GM23338 (cell line): Measurements from ENCODE around the gene CD82. TPM values are rescaled to one million over a fixed set of nuclear protein-coding genes. Genes with fewer than 3 reads are reported as not detected.

ENCODE experiments used
- ATAC-seq: fragments of 200-7000 bp; cut with Tn5 transposase; 3 replicates; pipeline ENCODE4 v1.9.1; 2020
- DNase-seq: peaks from one replicate; pipeline ENCODE4 v3.0.0-alpha.2; 2015; ENCODE audit warnings: low spot score
- H2AFZ ChIP-seq: fragments of 200-600 bp; sonication (generic); 2 replicates; pipeline ENCODE4 v1.8.0; 2016; ENCODE audit warnings: antibody characterized with exemption, mild to moderate bottlenecking, moderate library complexity
- H3F3A ChIP-seq: fragments of 200-600 bp; sonication (generic); replicated peaks from 2 replicates; pipeline ENCODE4 v1.8.0; 2017; ENCODE audit warnings: antibody characterized with exemption, mixed run types, low read depth
- H3K27ac ChIP-seq: fragments of 200-600 bp; sonication (generic); 2 replicates; pipeline ENCODE4 v1.6.1; 2016; ENCODE audit warnings: low read depth
- H3K27me3 ChIP-seq: fragments of 200-600 bp; sonication (generic); 2 replicates; pipeline ENCODE4 v1.8.0; 2016; ENCODE audit warnings: mild to moderate bottlenecking, mixed run types, moderate library complexity; ENCODE audit not compliant: insufficient read depth
- H3K36me3 ChIP-seq: fragments of 200-600 bp; sonication (generic); 2 replicates; pipeline ENCODE4 v1.8.0; 2016; ENCODE audit warnings: mild to moderate bottlenecking; ENCODE audit not compliant: insufficient read depth
- H3K4me1 ChIP-seq: fragments of 200-600 bp; sonication (generic); 2 replicates; pipeline ENCODE4 v1.8.0; 2016; ENCODE audit warnings: mild to moderate bottlenecking, moderate library complexity; ENCODE audit not compliant: insufficient read depth
- H3K4me2 ChIP-seq: fragments of 200-600 bp; sonication (generic); 2 replicates; pipeline ENCODE4 v1.7.1; 2017; ENCODE audit warnings: mixed run types
- H3K4me3 ChIP-seq: fragments of 200-600 bp; sonication (generic); 2 replicates; pipeline ENCODE4 v1.6.1; 2016; ENCODE audit warnings: mixed run types
- H3K79me2 ChIP-seq: fragments of 200-600 bp; sonication (generic); replicated peaks from 2 replicates; pipeline ENCODE4 v1.8.0; 2017; ENCODE audit warnings: mild to moderate bottlenecking; ENCODE audit not compliant: insufficient read depth
- H3K9me2 ChIP-seq: fragments of 200-600 bp; sonication (generic); 2 replicates; pipeline ENCODE4 v1.8.0; 2017; ENCODE audit not compliant: insufficient read depth
- H4K20me1 ChIP-seq: fragments of 200-600 bp; sonication (generic); replicated peaks from 2 replicates; pipeline ENCODE4 v1.8.0; 2017; ENCODE audit warnings: mild to moderate bottlenecking; ENCODE audit not compliant: insufficient read depth
- H3K27ac Mint-ChIP-seq: 2 replicates; pipeline ENCODE4 v1.8.0; 2020; ENCODE audit warnings: inconsistent platforms, mild to moderate bottlenecking, moderate library complexity, mixed read lengths
- H3K27me3 Mint-ChIP-seq: 3 replicates; pipeline ENCODE4 v1.8.0; 2022; ENCODE audit warnings: low read depth, mild to moderate bottlenecking, moderate library complexity, mixed read lengths, inconsistent platforms; ENCODE audit not compliant: insufficient read depth, poor library complexity
- H3K36me3 Mint-ChIP-seq: 3 replicates; pipeline ENCODE4 v1.8.0; 2021; ENCODE audit warnings: low read depth, mild to moderate bottlenecking, inconsistent platforms, moderate library complexity, mixed read lengths
- H3K4me1 Mint-ChIP-seq: 3 replicates; pipeline ENCODE4 v1.8.0; 2020; ENCODE audit warnings: mild to moderate bottlenecking, inconsistent platforms, mixed read lengths
- H3K4me3 Mint-ChIP-seq: 3 replicates; pipeline ENCODE4 v1.8.0; 2021; ENCODE audit warnings: moderate library complexity, mild to moderate bottlenecking, inconsistent platforms, mixed read lengths
- H3K9me3 Mint-ChIP-seq: 3 replicates; pipeline ENCODE4 v1.8.0; 2020; ENCODE audit warnings: moderate library complexity, mild to moderate bottlenecking, inconsistent platforms, mixed read lengths
- STAT1 ChIP-seq: IDR thresholded peaks from one replicate; pipeline ENCODE4 v1.6.1; 2016; ENCODE audit warnings: antibody characterized with exemption; ENCODE audit not compliant: unreplicated experiment
- ZNF331 ChIP-seq: fragments of 250-450 bp; sonication (Bioruptor Pico); IDR thresholded peaks from 2 replicates; pipeline ENCODE4 v1.5.0; 2020; ENCODE audit warnings: low read depth, mild to moderate bottlenecking, moderate library complexity
- polyA plus RNA-seq: library from polyadenylated mRNA; unstranded; fragments of >200 nt; fragmentation: Nextera tagmentation; extraction: Ambion mirVana; gene quantifications from 2 replicates; pipeline ENCODE4 v1.2.1, GENCODE V29; 2016
- total RNA-seq: library from RNA; depleted of rRNA; stranded (reverse); fragments of >200 nt; shearing (Covaris generic); gene quantifications from 2 replicates; pipeline ENCODE4 v1.2.3, GENCODE V29; 2014
- TF ChIP-seq, protein P1 (sequence below): IDR thresholded peaks from 2 replicates; pipeline ENCODE4 v1.6.1; 2016; ENCODE audit warnings: antibody characterized with exemption
- TF ChIP-seq, protein P2 (sequence below): fragments of 250-450 bp; sonication (Bioruptor Pico); IDR thresholded peaks from 2 replicates; pipeline ENCODE4 v1.5.0; 2020; ENCODE audit warnings: mild to moderate bottlenecking, moderate library complexity
- TF ChIP-seq, protein P3 (sequence below): IDR thresholded peaks from one replicate; pipeline ENCODE4 v1.6.1; 2018; ENCODE audit warnings: antibody characterized with exemption; ENCODE audit not compliant: unreplicated experiment

CD82 gene
- total and polyA plus RNA-seq, 2 experiments from 2014 or later: 4.4 to 4.9 TPM

DNA sequence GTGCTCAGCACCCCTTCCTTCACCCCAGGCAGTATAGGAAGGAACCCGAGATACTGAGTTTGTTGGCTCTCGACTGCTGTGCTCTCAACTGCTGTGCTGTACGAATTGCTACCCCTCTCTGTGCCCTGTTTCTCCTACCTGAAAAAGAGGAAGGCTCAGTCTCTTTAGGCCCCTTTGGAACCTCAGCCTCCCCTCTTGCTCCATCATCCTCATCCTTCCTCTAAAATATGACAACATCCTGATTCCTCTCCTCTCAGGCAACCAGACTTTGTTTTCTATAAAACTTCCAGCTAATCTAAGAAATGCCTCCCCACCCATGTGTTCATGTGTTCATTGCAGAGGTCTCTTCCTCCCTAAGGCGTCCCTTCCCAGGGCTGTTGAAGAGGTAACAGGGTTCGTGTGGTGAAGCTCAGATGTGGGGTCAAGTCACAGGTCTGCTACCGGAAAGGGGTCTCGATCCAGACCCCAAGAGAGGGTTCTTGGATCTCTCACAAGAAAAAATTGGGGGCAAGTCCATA is 35.5 kb upstream of the CD82 start:
- no peaks in the 10 kb centered on the region for H3K36me3 Mint-ChIP-seq
- Histone ChIP-seq H3F3A (no peaks in the 10 kb centered on the region), H3K36me3 (no peaks in the 10 kb centered on the region), H3K4me1 (peaks cover 4% of the 10 kb centered on the region; the same call in 1 of the 2 replicates), H3K4me2 (no peak overlapping the region), H3K79me2 (no peaks in the 10 kb centered on the region), H3K27ac (no peak overlapping the region), H2AFZ (no peak overlapping the region), H3K9me2 (no peaks in the 10 kb centered on the region), H4K20me1 (no peaks in the 10 kb centered on the region), H3K27me3 (no peaks in the 10 kb centered on the region), H3K4me3 (no peak overlapping the region)
- peaks cover 30% of the 10 kb centered on the region for H3K4me1 Mint-ChIP-seq
- no peaks in the 10 kb centered on the region for H3K9me3 Mint-ChIP-seq
- DNase-seq: no peak
- no peak overlapping the region for H3K27ac Mint-ChIP-seq
- H3K4me3 Mint-ChIP-seq: no peak overlapping the region
- no peak for ATAC-seq
- H3K27me3 Mint-ChIP-seq: peaks cover 26% of the 10 kb centered on the region
- no peak for TF ChIP-seq STAT1
- TF ChIP-seq ZNF331 (CRISPR knock-in tag): no peak
- TF ChIP-seq, protein P1, sequence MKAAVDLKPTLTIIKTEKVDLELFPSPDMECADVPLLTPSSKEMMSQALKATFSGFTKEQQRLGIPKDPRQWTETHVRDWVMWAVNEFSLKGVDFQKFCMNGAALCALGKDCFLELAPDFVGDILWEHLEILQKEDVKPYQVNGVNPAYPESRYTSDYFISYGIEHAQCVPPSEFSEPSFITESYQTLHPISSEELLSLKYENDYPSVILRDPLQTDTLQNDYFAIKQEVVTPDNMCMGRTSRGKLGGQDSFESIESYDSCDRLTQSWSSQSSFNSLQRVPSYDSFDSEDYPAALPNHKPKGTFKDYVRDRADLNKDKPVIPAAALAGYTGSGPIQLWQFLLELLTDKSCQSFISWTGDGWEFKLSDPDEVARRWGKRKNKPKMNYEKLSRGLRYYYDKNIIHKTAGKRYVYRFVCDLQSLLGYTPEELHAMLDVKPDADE: no peak
- TF ChIP-seq, protein P2, sequence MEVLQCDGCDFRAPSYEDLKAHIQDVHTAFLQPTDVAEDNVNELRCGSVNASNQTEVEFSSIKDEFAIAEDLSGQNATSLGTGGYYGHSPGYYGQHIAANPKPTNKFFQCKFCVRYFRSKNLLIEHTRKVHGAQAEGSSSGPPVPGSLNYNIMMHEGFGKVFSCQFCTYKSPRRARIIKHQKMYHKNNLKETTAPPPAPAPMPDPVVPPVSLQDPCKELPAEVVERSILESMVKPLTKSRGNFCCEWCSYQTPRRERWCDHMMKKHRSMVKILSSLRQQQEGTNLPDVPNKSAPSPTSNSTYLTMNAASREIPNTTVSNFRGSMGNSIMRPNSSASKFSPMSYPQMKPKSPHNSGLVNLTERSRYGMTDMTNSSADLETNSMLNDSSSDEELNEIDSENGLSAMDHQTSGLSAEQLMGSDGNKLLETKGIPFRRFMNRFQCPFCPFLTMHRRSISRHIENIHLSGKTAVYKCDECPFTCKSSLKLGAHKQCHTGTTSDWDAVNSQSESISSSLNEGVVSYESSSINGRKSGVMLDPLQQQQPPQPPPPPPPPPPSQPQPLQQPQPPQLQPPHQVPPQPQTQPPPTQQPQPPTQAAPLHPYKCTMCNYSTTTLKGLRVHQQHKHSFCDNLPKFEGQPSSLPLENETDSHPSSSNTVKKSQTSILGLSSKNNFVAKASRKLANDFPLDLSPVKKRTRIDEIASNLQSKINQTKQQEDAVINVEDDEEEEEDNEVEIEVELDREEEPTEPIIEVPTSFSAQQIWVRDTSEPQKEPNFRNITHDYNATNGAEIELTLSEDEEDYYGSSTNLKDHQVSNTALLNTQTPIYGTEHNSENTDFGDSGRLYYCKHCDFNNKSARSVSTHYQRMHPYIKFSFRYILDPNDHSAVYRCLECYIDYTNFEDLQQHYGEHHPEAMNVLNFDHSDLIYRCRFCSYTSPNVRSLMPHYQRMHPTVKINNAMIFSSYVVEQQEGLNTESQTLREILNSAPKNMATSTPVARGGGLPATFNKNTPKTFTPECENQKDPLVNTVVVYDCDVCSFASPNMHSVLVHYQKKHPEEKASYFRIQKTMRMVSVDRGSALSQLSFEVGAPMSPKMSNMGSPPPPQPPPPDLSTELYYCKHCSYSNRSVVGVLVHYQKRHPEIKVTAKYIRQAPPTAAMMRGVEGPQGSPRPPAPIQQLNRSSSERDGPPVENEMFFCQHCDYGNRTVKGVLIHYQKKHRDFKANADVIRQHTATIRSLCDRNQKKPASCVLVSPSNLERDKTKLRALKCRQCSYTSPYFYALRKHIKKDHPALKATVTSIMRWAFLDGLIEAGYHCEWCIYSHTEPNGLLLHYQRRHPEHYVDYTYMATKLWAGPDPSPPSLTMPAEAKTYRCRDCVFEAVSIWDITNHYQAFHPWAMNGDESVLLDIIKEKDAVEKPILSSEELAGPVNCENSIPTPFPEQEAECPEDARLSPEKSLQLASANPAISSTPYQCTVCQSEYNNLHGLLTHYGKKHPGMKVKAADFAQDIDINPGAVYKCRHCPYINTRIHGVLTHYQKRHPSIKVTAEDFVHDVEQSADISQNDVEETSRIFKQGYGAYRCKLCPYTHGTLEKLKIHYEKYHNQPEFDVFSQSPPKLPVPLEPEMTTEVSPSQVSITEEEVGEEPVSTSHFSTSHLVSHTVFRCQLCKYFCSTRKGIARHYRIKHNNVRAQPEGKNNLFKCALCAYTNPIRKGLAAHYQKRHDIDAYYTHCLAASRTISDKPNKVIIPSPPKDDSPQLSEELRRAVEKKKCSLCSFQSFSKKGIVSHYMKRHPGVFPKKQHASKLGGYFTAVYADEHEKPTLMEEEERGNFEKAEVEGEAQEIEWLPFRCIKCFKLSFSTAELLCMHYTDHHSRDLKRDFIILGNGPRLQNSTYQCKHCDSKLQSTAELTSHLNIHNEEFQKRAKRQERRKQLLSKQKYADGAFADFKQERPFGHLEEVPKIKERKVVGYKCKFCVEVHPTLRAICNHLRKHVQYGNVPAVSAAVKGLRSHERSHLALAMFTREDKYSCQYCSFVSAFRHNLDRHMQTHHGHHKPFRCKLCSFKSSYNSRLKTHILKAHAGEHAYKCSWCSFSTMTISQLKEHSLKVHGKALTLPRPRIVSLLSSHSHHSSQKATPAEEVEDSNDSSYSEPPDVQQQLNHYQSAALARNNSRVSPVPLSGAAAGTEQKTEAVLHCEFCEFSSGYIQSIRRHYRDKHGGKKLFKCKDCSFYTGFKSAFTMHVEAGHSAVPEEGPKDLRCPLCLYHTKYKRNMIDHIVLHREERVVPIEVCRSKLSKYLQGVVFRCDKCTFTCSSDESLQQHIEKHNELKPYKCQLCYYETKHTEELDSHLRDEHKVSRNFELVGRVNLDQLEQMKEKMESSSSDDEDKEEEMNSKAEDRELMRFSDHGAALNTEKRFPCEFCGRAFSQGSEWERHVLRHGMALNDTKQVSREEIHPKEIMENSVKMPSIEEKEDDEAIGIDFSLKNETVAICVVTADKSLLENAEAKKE (CRISPR knock-in tag): no peak
- TF ChIP-seq, protein P3, sequence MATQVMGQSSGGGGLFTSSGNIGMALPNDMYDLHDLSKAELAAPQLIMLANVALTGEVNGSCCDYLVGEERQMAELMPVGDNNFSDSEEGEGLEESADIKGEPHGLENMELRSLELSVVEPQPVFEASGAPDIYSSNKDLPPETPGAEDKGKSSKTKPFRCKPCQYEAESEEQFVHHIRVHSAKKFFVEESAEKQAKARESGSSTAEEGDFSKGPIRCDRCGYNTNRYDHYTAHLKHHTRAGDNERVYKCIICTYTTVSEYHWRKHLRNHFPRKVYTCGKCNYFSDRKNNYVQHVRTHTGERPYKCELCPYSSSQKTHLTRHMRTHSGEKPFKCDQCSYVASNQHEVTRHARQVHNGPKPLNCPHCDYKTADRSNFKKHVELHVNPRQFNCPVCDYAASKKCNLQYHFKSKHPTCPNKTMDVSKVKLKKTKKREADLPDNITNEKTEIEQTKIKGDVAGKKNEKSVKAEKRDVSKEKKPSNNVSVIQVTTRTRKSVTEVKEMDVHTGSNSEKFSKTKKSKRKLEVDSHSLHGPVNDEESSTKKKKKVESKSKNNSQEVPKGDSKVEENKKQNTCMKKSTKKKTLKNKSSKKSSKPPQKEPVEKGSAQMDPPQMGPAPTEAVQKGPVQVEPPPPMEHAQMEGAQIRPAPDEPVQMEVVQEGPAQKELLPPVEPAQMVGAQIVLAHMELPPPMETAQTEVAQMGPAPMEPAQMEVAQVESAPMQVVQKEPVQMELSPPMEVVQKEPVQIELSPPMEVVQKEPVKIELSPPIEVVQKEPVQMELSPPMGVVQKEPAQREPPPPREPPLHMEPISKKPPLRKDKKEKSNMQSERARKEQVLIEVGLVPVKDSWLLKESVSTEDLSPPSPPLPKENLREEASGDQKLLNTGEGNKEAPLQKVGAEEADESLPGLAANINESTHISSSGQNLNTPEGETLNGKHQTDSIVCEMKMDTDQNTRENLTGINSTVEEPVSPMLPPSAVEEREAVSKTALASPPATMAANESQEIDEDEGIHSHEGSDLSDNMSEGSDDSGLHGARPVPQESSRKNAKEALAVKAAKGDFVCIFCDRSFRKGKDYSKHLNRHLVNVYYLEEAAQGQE: no peak
